Mesenchymal stem cell (in vitro differentiated cells and primary cell): Measurements from ENCODE around the gene SBNO1.

ENCODE experiments used
- DNase-seq: peaks from one replicate; pipeline ENCODE4 v3.0.0-alpha.2; 2013
- H2AFZ ChIP-seq: one replicate; pipeline ENCODE4 v1.6.1; 2013; ENCODE audit warnings: low read depth, mild to moderate bottlenecking, control low read depth, inconsistent platforms, low read length, moderate library complexity
- H2AK5ac ChIP-seq: 2 replicates; pipeline ENCODE4 v1.6.1; 2013; ENCODE audit warnings: low read length, moderate library complexity, mild to moderate bottlenecking, inconsistent platforms; ENCODE audit not compliant: severe bottlenecking
- H2BK120ac ChIP-seq: one replicate; pipeline ENCODE4 v1.6.1; 2013; ENCODE audit warnings: low read depth, mild to moderate bottlenecking, inconsistent platforms, low read length, moderate library complexity
- H2BK12ac ChIP-seq, 2 experiments: one replicate each; pipeline ENCODE4 v1.6.1; 2013; ENCODE audit warnings: inconsistent platforms in 2 of 2, low read length in 2 of 2, mild to moderate bottlenecking in 2 of 2, moderate library complexity in 2 of 2, control low read depth in 1 of 2
- H2BK15ac ChIP-seq: one replicate; pipeline ENCODE4 v1.6.1; 2013; ENCODE audit warnings: mild to moderate bottlenecking, low read depth, inconsistent platforms; ENCODE audit not compliant: poor library complexity, severe bottlenecking
- H2BK5ac ChIP-seq: 2 replicates; pipeline ENCODE4 v1.6.1; 2013; ENCODE audit warnings: low read depth, mild to moderate bottlenecking, low read length, control low read depth, inconsistent platforms; ENCODE audit not compliant: poor library complexity, severe bottlenecking
- H3K14ac ChIP-seq, 2 experiments: one replicate each; pipeline ENCODE4 v1.6.1; 2013; ENCODE audit warnings: inconsistent platforms in 2 of 2, low read length in 2 of 2, control low read depth in 1 of 2, mild to moderate bottlenecking in 1 of 2, moderate library complexity in 1 of 2
- H3K18ac ChIP-seq, 2 experiments: one replicate each; pipeline ENCODE4 v1.6.1; 2013; ENCODE audit warnings: inconsistent platforms in 2 of 2, low read length in 2 of 2, control low read depth in 1 of 2, low read depth in 1 of 2, mild to moderate bottlenecking in 1 of 2
- H3K23ac ChIP-seq, 2 experiments: one replicate each; pipeline ENCODE4 v1.6.1; 2013; ENCODE audit warnings: inconsistent platforms in 2 of 2, low read length in 2 of 2, mild to moderate bottlenecking in 2 of 2, moderate library complexity in 2 of 2, control low read depth in 1 of 2
- H3K27ac ChIP-seq: 2 replicates; pipeline ENCODE4 v1.5.1; 2013; ENCODE audit warnings: mild to moderate bottlenecking, moderate library complexity, low read length, control low read depth, inconsistent platforms; ENCODE audit not compliant: poor library complexity, severe bottlenecking
- H3K27me3 ChIP-seq, 2 experiments: 2 replicates each; pipeline versions ENCODE4 v1.6.1 to v1.7.0; 2013; ENCODE audit warnings: low read length in 2 of 2, mild to moderate bottlenecking in 2 of 2, moderate library complexity in 2 of 2, control low read depth in 1 of 2, inconsistent platforms in 1 of 2; ENCODE audit not compliant: control insufficient read depth in 1 of 2, insufficient read depth in 1 of 2
- H3K36me3 ChIP-seq, 2 experiments: 2 replicates each; pipeline versions ENCODE4 v1.6.1 to v1.7.0; 2013; ENCODE audit warnings: low read length in 2 of 2, control low read depth in 1 of 2, inconsistent platforms in 1 of 2, low read depth in 1 of 2, mild to moderate bottlenecking in 1 of 2; ENCODE audit not compliant: insufficient read depth in 2 of 2, control insufficient read depth in 1 of 2
- H3K4ac ChIP-seq, 2 experiments: one replicate each; pipeline ENCODE4 v1.6.1; 2013; ENCODE audit warnings: inconsistent platforms in 2 of 2, low read length in 2 of 2, mild to moderate bottlenecking in 2 of 2, moderate library complexity in 2 of 2, control low read depth in 1 of 2, low read depth in 1 of 2
- H3K4me1 ChIP-seq: 2 replicates; pipeline ENCODE4 v1.6.1; 2013; ENCODE audit warnings: low read depth, low read length, control low read depth; ENCODE audit not compliant: control insufficient read depth, insufficient read depth
- H3K4me2 ChIP-seq: 2 replicates; pipeline ENCODE4 v1.6.1; 2013; ENCODE audit warnings: low read length, mild to moderate bottlenecking, inconsistent platforms; ENCODE audit not compliant: poor library complexity, severe bottlenecking
- H3K4me3 ChIP-seq, 2 experiments: 2 replicates each; pipeline versions ENCODE4 v1.5.1 to v1.7.0; 2013; ENCODE audit warnings: low read length in 2 of 2, mild to moderate bottlenecking in 2 of 2, control low read depth in 1 of 2, low read depth in 1 of 2; ENCODE audit not compliant: insufficient read depth in 1 of 2
- H3K79me1 ChIP-seq: replicated peaks from 2 replicates; pipeline ENCODE4 v1.6.1; 2013; ENCODE audit warnings: mild to moderate bottlenecking, control low read depth, low read length, inconsistent platforms; ENCODE audit not compliant: poor library complexity, severe bottlenecking
- H3K9ac ChIP-seq: 2 replicates; pipeline ENCODE4 v1.7.0; 2013; ENCODE audit warnings: mild to moderate bottlenecking, low read length, moderate library complexity
- H3K9me3 ChIP-seq: 2 replicates; pipeline ENCODE4 v1.7.0; 2013; ENCODE audit warnings: mild to moderate bottlenecking, low read length; ENCODE audit not compliant: control insufficient read depth
- H4K8ac ChIP-seq: one replicate; pipeline ENCODE4 v1.6.1; 2013; ENCODE audit warnings: inconsistent platforms, mild to moderate bottlenecking, low read length, moderate library complexity
- H4K91ac ChIP-seq: one replicate; pipeline ENCODE4 v1.6.1; 2013; ENCODE audit warnings: mild to moderate bottlenecking, low read length, inconsistent platforms
- WGBS: methylation state at CpG from one replicate; pipeline ENCODE4 v1.1.7; 2013; ENCODE audit warnings: mixed read lengths; 5-methylcytosine and 5-hydroxymethylcytosine counted together

SBNO1 gene

DNA sequence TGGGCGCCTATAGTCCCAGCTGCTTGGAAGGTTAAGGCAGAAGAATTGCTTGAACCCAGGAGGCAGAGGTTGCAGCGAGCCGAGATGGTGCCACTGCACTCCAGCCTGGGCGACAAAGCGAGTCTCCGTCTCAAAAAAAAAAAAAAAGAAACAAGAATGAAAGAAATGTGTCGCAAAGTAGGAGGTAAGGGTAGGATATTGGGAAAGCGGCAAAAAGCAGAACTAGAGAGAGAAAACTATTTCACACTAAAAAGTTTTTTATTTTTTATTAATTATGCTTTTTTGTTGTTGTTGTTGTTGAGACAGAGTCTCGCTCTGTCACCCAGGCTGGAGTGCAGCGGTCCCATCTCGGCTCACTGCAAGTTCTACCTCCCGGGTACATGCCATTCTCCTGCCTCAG is 17.7 kb downstream of the SBNO1 start:
- Histone ChIP-seq H3K14ac (no peak overlapping the region), H3K4me3 (no peak overlapping the region), H3K4me1 (no peaks in the 10 kb centered on the region), H3K9me3 (no peaks in the 10 kb centered on the region), H3K27ac (no peak overlapping the region), H2BK120ac (no peak overlapping the region), H3K27me3 (no peaks in the 10 kb centered on the region), H3K79me1 (peaks cover 13% of the 10 kb centered on the region), H3K23ac (no peak overlapping the region), H3K18ac (no peak overlapping the region), H2BK5ac (no peak overlapping the region), H3K4ac (no peak overlapping the region), H4K91ac (no peak overlapping the region), H2BK15ac (no peak overlapping the region), H3K36me3 (peaks cover 35 to 62% of the 10 kb centered on the region in 2 experiments), H2AFZ (no peak overlapping the region), H3K4me2 (no peak overlapping the region), H3K9ac (no peak overlapping the region), H2AK5ac (no peak overlapping the region), H4K8ac (no peak overlapping the region), H2BK12ac (no peak overlapping the region)
- DNase-seq = no peak
- 95% methylated on average over 10 of the region's 12 CpGs for WGBS

DNA sequence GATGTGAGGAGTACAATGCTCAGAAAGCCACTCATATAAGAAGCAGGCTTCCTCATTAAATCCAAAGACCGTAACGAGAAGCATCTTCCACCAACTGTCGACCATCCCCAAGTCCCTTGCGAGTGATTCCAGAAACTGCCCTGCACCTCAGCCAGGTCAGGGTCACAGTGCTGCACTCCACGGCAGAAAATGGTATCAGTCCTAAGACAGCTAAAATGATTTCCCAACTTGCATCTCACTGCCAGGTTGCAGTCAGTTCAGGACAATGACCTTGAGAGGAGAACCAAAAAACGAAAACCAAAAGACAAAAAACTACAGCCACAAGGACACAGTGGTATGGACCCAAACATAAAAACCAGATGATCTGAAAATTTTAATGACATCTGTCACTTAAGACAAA is 20.6 kb downstream of the SBNO1 start:
- no peak overlapping the region for H3K4ac ChIP-seq
- no peak overlapping the region for H2AK5ac ChIP-seq
- no peak overlapping the region for H2AFZ ChIP-seq
- H3K14ac ChIP-seq = no peak overlapping the region
- H3K79me1 ChIP-seq = peaks cover 23% of the 10 kb centered on the region
- H3K4me2 ChIP-seq = no peak overlapping the region
- no peak overlapping the region for H4K91ac ChIP-seq
- DNase-seq = no peak
- no peak overlapping the region for H2BK12ac ChIP-seq
- no peak overlapping the region for H2BK15ac ChIP-seq
- 93% methylated on average over 6 of the region's 6 CpGs for WGBS
- no peaks in the 10 kb centered on the region for H3K27me3 ChIP-seq
- no peak overlapping the region for H2BK120ac ChIP-seq
- H2BK5ac ChIP-seq = no peak overlapping the region
- H4K8ac ChIP-seq = no peak overlapping the region
- peaks cover 36 to 78% of the 10 kb centered on the region in 2 experiments for H3K36me3 ChIP-seq
- H3K18ac ChIP-seq = no peak overlapping the region
- H3K4me1 ChIP-seq = no peaks in the 10 kb centered on the region
- H3K23ac ChIP-seq = no peak overlapping the region
- H3K27ac ChIP-seq = no peak overlapping the region
- H3K9ac ChIP-seq = no peak overlapping the region
- no peaks in the 10 kb centered on the region for H3K9me3 ChIP-seq
- H3K4me3 ChIP-seq = no peak overlapping the region

DNA sequence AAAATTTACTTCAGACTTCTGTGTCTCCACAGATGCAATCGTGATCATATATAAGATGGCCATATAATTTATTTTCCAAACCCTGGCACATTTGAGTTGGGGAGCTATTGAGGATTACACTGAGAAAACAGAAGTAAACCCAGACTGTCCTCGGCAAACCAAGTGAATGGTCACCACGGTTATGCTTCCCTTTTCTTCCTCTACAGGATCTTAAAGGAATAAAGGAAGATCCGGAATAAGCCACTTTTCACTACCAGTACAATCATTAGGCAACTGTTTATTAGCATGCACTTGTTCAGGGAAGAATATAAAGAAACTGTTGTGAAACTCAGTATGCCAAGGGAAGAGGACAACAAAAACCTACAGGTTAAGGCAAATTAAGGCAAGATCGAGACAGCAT is 27.6 kb downstream of the SBNO1 start:
- no peak overlapping the region for H2BK120ac ChIP-seq
- no peaks in the 10 kb centered on the region for H3K9me3 ChIP-seq
- 100% methylated on average over 4 of the region's 5 CpGs for WGBS

DNA sequence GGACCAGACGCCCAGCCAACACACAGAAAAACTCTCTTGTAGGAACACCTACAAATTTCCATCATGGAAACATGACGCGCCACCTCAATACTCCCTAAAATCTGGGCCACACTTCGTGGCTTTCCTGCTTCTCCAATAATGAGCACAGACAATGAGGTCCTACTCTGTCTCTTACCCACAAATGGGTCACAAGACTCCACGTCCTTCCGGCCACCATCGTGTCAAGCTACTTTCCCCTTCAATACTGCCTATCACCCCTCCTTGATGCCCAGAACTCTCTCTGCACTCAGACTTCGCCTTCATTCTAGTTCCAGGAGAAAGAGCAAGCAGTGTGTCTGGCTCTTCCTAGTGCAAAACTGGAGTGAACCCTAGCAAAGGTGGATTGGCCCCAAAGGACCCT is 28.1 kb downstream of the SBNO1 start:
- WGBS = 96% methylated on average over 8 of the region's 8 CpGs
- H2AK5ac ChIP-seq = no peak overlapping the region

More for the DNA sequence above, 27.6 kb downstream of the SBNO1 start:
- no peak overlapping the region for H4K91ac ChIP-seq
- no peak overlapping the region for H3K14ac ChIP-seq
- no peak overlapping the region for H3K9ac ChIP-seq
- DNase-seq = no peak
- H3K27me3 ChIP-seq = no peaks in the 10 kb centered on the region
- H3K27ac ChIP-seq = no peak overlapping the region
- H3K4me1 ChIP-seq = no peaks in the 10 kb centered on the region
- no peak overlapping the region for H3K4ac ChIP-seq
- no peak overlapping the region for H2AK5ac ChIP-seq
- H3K4me2 ChIP-seq = no peak overlapping the region
- H3K4me3 ChIP-seq = no peak overlapping the region
- H3K79me1 ChIP-seq = peaks cover 35% of the 10 kb centered on the region
- H2BK12ac ChIP-seq = no peak overlapping the region
- H2BK5ac ChIP-seq = no peak overlapping the region
- H4K8ac ChIP-seq = no peak overlapping the region
- H3K23ac ChIP-seq = no peak overlapping the region
- no peak overlapping the region for H2BK15ac ChIP-seq
- peaks cover 22 to 78% of the 10 kb centered on the region in 2 experiments for H3K36me3 ChIP-seq
- no peak overlapping the region for H2AFZ ChIP-seq
- H3K18ac ChIP-seq = no peak overlapping the region

More for the DNA sequence above, 28.1 kb downstream of the SBNO1 start:
- no peaks in the 10 kb centered on the region for H3K9me3 ChIP-seq
- no peak overlapping the region for H3K4me2 ChIP-seq
- H3K27me3 ChIP-seq = no peaks in the 10 kb centered on the region
- no peak overlapping the region for H3K4me3 ChIP-seq
- no peak overlapping the region for H3K27ac ChIP-seq
- H3K4me1 ChIP-seq = no peaks in the 10 kb centered on the region
- no peak overlapping the region for H3K9ac ChIP-seq
- no peak overlapping the region for H4K8ac ChIP-seq
- H3K79me1 ChIP-seq = peaks cover 35% of the 10 kb centered on the region
- H2BK5ac ChIP-seq = no peak overlapping the region
- no peak overlapping the region for H3K18ac ChIP-seq
- H3K36me3 ChIP-seq = peaks cover 26 to 75% of the 10 kb centered on the region in 2 experiments
- no peak overlapping the region for H3K4ac ChIP-seq
- no peak for DNase-seq
- H3K23ac ChIP-seq = no peak overlapping the region
- H4K91ac ChIP-seq = no peak overlapping the region
- no peak overlapping the region for H3K14ac ChIP-seq
- no peak overlapping the region for H2BK15ac ChIP-seq
- no peak overlapping the region for H2BK120ac ChIP-seq
- no peak overlapping the region for H2AFZ ChIP-seq
- no peak overlapping the region for H2BK12ac ChIP-seq
